ENCODE data around the gene CCDC201. TPM values are rescaled to one million over a fixed set of nuclear protein-coding genes. Genes with fewer than 3 reads are reported as not detected.

The CCDC201 gene, protein sequence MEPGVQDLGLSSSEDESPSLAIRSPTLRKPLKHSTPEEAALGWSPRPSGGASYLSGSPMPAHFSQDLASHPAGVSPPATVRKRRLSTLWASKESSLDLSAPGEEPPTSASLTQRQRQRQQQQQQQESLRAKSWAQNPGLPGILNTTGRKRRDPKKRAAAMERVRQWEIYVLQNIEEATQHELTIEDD
- total RNA-seq (2014; rRNA removed; shearing (Covaris generic)), result not detected in 2 replicates

- in situ Hi-C loops (cut with HindIII; ENCODE audit: low sequenced_read_pairs), result no loop called here
Measured at GRCh38 chr7:45873035-45873354, at the start of gene CCDC201. CCDC201 (minus strand) TSS chr7:45873082; CDS start chr7:45873007, 75 bp downstream.

DNA sequence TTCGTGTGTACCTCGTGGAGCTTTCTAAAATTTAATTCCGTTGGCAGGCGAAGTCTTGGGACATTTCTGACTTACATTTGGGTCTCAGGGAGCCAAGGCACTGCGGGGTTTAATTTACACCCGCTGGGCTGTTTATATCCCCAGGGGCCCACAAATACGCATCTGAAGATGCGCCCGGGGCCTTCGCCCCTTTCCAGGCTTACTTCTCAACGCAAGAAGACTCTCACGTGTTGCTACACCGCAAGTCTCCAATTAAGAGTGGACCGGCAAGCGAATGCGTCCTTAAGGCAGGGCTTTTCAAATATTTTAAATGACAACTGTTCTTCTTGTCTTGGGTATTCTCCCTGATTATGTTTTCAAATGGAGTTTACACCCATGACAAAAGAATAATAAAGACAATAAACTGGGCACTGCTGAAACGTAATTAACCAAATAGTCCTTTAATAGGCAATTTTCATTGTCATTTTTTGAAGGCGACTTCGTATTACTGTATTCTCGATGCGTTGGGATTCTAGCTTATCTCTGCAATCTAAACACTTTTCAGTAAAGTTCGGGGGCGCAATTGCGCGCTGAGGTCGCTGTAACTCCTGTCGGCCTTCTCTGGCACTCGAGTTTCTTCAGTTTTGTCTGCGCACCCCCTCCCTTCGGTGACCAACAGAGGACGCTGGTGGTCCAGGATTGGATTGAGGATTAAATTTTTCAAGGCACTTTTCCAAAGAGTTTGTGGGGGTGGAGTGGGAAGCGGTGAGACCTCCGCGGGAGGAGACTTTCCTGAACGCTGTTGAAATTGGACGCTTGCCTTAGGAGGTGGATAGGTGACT, 49.0 kb upstream of the CCDC201 start:
- peak; percentile 24 for DNase-seq (ENCODE audit: low spot score)
- in situ Hi-C loops (cut with HindIII; ENCODE audit: low sequenced_read_pairs), result loop anchor here (25.0 kb wide), 1 partner anchor 440 kb away; no protein-coding TSS in a partner anchor

More at GRCh38 chr7:45873035-45873354, at the start of gene CCDC201:
- no peak for DNase-seq (ENCODE audit: low spot score)

DNA sequence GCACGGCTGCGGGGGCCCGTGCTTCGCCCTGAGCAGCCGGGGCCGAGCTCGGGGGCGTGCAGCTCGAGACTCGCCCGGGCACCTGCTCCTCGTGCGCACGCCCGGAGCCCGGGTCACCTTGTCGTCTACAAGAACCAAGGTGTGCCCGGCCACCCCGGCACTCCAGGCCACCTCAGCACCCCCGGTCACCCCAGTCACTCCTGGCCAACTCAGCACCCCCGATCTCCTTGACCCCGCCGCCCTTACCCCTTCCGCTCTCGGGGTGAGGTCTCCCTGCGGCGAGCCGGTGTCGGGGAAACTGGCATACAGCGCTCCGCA, 48.5 kb upstream of the CCDC201 start:
- no peak for DNase-seq (ENCODE audit: low spot score)
- in situ Hi-C loops (cut with HindIII; ENCODE audit: low sequenced_read_pairs), result loop anchor here (25.0 kb wide), 1 partner anchor 441 kb away; no protein-coding TSS in a partner anchor

GRCh38 chr7:45920502-45921380, 47.9 kb upstream of the CCDC201 start, which contains the start of gene IGFBP3:
IGFBP3 (minus strand) TSS chr7:45921272; CDS start chr7:45921140, 132 bp downstream.
- DNase-seq (ENCODE audit: low spot score), result no peak
- in situ Hi-C loops (cut with HindIII; ENCODE audit: low sequenced_read_pairs), result loop anchor here (25.0 kb wide), 1 partner anchor 442 kb away; no protein-coding TSS in a partner anchor

- in situ Hi-C loops (cut with HindIII; ENCODE audit: low sequenced_read_pairs), result loop anchor here (25.0 kb wide), 1 partner anchor 442 kb away; no protein-coding TSS in a partner anchor
- DNase-seq (ENCODE audit: low spot score), result no peak
Measured at GRCh38 chr7:45919993-45920459, 47.1 kb upstream of the CCDC201 start.

DNA sequence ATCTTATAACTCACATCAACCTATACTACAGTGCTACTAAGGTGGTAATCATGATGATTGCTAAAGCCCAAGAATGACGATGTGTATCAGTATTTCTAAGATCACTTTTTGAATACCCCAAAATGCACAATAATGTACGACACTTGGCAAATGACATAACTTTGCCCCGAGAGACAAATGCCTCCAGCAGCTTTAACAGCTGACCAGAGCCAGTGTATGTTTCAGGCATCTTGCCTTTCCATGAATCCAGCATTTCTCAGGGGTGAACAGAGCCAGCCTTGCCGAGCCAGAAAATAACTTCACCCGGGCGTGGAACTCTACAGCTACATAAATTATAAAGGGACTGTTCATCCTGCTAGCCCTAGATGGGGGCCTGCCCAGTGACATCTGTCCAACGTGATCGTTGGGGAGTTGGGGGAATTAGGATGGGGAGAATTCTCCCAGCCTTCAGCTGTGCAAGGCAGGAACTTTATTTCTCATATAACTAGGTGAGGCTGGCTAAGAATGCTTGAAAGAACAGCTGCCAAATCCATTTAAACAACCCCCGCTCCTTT, 46.4 kb upstream of the CCDC201 start:
- in situ Hi-C loops (cut with HindIII; ENCODE audit: low sequenced_read_pairs), result loop anchor here (25.0 kb wide), 1 partner anchor 443 kb away; no protein-coding TSS in a partner anchor
- DNase-seq (ENCODE audit: low spot score), result no peak

DNA sequence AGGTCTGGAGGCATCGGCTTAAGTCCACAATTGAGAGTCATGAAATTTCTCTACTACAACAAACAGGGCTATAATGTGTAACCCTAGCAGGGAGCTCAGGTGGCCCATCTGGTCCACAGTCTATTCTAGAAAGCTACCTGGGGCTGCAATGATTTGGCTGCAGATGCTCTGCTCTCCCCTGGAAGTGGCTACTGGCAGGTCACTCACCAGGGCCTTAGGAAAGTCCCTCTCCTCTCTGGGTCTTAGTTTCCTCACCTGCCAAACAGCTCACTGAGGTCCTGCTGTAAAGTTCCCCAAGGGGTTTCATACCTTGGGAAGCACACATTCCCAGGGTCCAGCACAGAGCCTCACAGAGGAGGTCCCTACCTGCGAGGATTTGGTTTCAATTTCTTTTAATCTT, 45.7 kb upstream of the CCDC201 start:
- DNase-seq (ENCODE audit: low spot score), result no peak
- in situ Hi-C loops (cut with HindIII; ENCODE audit: low sequenced_read_pairs), result loop anchor here (25.0 kb wide), 1 partner anchor 444 kb away; no protein-coding TSS in a partner anchor

DNA sequence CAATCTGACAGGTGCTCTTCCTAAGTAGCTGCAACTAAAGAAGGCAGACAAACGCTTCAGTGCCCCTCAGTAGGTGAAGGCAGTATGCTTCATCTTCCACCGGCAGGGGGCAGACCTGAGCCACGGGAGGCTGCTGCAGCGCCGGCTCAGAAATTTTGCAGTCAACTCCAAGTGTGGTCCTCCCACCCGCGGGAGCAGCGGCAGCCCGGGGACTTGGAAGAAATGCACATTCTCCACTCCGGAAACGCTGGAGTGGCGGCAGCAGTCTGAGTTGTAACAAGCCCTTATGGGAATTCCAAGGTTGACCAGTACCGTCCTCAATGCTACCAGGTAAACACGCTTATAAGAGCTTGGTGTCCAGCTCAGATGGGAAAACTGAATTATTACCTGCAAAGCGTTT, 44.8 kb upstream of the CCDC201 start:
- in situ Hi-C loops (cut with HindIII; ENCODE audit: low sequenced_read_pairs), result loop anchor here (25.0 kb wide), 1 partner anchor 445 kb away; no protein-coding TSS in a partner anchor
- peak; percentile 64 for DNase-seq (ENCODE audit: low spot score)

GRCh38 chr7:45917064-45917463, 44.2 kb upstream of the CCDC201 start:
- DNase-seq (ENCODE audit: low spot score), result no peak
- in situ Hi-C loops (cut with HindIII; ENCODE audit: low sequenced_read_pairs), result loop anchor here (25.0 kb wide), 1 partner anchor 445 kb away; no protein-coding TSS in a partner anchor

DNA sequence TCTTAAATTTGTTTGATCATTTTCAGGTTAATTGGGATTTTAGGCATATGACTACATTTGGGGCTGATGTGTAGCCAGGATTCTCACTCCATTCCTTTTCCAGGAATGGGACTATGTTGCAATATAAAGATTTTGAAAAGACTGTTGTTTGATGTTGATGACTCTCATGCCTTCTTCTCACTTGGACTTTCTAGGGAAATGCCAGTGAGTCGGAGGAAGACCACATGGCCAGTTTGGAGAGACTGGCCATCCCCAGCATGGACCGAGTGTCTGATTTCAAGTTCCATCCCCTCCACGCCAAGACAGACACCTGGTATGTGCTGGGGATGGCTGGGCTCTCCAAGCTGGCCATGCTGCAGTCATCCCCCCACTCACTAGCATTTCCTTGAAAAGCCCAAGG, 42.7 kb upstream of the CCDC201 start:
- in situ Hi-C loops (cut with HindIII; ENCODE audit: low sequenced_read_pairs), result loop anchor here (25.0 kb wide), 1 partner anchor 447 kb away; no protein-coding TSS in a partner anchor
- DNase-seq (ENCODE audit: low spot score), result no peak

GRCh38 chr7:45914911-45915310, 42.0 kb upstream of the CCDC201 start:
- in situ Hi-C loops (cut with HindIII; ENCODE audit: low sequenced_read_pairs), result loop anchor here (25.0 kb wide), 1 partner anchor 447 kb away; no protein-coding TSS in a partner anchor
- no peak for DNase-seq (ENCODE audit: low spot score)

- in situ Hi-C loops (cut with HindIII; ENCODE audit: low sequenced_read_pairs), result loop anchor here (25.0 kb wide), 1 partner anchor 449 kb away; no protein-coding TSS in a partner anchor
- DNase-seq (ENCODE audit: low spot score), result no peak
Measured at GRCh38 chr7:45912972-45913371, 40.1 kb upstream of the CCDC201 start.

- in situ Hi-C loops (cut with HindIII; ENCODE audit: low sequenced_read_pairs), result loop anchor here (25.0 kb wide), 1 partner anchor 451 kb away; no protein-coding TSS in a partner anchor
- no peak for DNase-seq (ENCODE audit: low spot score)
Measured at GRCh38 chr7:45911311-45911710, 38.4 kb upstream of the CCDC201 start.

DNA sequence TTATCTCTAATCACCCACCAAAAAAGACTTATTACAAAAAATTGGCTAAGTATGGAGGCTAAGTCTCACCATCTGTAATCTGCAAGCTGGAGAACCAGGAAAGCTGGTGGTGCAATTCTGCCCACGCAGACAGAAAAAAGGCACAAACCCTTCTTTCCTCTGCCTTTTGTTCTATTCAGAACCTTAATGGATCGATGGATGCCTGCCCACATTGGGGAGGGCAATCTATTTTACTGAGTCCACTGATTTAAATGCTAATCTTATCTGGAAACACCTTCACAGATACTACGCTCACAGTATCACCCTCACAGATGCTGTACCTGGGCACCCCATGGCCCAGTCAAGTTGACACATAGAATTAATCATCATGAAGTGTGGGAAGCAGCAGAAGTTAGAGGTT, 38.0 kb upstream of the CCDC201 start:
- in situ Hi-C loops (cut with HindIII; ENCODE audit: low sequenced_read_pairs), result loop anchor here (25.0 kb wide), 1 partner anchor 451 kb away; no protein-coding TSS in a partner anchor
- no peak for DNase-seq (ENCODE audit: low spot score)

- in situ Hi-C loops (cut with HindIII; ENCODE audit: low sequenced_read_pairs), result loop anchor here (25.0 kb wide), 1 partner anchor 453 kb away; no protein-coding TSS in a partner anchor
- DNase-seq (ENCODE audit: low spot score), result no peak
Measured at GRCh38 chr7:45909561-45909960, 36.7 kb upstream of the CCDC201 start.

- in situ Hi-C loops (cut with HindIII; ENCODE audit: low sequenced_read_pairs), result loop anchor here (25.0 kb wide), 1 partner anchor 459 kb away; no protein-coding TSS in a partner anchor
- no peak for DNase-seq (ENCODE audit: low spot score)
Measured at GRCh38 chr7:45902820-45903219, 29.9 kb upstream of the CCDC201 start.

DNA sequence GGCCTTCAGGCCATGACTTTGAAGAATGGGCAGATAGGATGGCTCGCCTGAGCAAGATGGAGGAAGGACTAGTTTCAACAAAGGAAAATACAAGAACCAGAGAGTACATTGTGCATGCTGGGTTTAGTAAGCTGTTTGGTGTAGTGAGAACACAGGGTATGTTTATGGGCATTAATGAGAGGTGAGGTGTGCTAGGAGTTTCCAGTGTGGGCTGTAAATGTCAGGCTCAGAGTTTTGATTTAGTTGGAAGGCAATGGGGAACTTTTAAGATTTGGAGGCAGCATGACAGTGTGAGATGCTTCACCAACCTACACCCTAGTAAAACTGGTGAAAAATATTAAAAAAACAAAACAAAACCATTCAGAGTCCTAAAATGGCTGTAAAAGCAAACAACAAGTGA, 28.7 kb upstream of the CCDC201 start:
- no peak for DNase-seq (ENCODE audit: low spot score)
- in situ Hi-C loops (cut with HindIII; ENCODE audit: low sequenced_read_pairs), result loop anchor here (25.0 kb wide), 1 partner anchor 461 kb away; no protein-coding TSS in a partner anchor

GRCh38 chr7:45898222-45898621, 25.3 kb upstream of the CCDC201 start:
- no peak for DNase-seq (ENCODE audit: low spot score)
- in situ Hi-C loops (cut with HindIII; ENCODE audit: low sequenced_read_pairs), result no loop called here
